Measurements from ENCODE around the gene DCAF10.
"Not testable (repeated sequence)": the region's sequence is repeated elsewhere in the genome, so short reads cannot be mapped to it uniquely, and the experiment has no call there.

DCAF10 gene

DNA sequence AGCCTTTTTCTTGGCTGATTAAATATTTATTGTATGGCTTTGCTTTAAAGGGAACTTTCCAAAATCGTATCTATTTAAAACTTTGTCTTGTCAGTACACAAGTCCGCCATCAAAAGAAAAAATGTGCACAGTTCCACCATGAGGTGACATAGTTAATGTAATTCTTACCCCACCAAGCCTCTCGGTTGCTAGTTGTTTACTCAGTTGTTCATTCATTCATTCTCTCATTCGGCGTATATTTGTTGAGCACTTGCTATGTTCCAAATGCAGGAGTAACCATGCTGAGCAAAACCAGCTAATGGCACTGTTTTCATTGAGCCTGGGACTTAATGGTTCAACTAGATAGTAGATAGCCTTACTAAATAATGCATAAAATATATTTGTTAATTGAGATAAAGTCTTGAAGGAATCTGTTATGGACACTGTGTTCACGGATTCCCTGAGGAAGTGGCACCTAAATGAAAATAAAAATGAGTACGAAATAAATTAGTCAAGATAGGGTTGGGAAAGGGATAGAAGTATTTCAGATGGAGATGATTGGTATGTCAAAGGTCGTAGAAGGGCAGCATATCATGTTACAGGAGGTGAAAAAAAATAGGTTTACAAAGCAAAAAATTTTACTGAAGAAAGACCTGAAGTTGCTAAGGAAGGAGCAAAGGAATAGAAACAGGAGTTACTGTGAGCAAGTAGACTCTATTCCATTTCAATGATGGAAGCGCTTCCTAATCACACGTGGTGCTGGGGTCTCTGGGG is 1.5 kb downstream of the DCAF10 start:
- TF ChIP-seq POLR2AphosphoS5 (IDR thresholded peaks at IDR 0.05; ENCODE audit: borderline replicate concordance, low read depth, low read length) (no peak), EZH2 (IDR thresholded peaks at IDR 0.05) (no peak), FOXP2 (optimal IDR thresholded peaks at IDR 0.05; ENCODE audit: control extremely low read depth, extremely low read length, insufficient read depth) (no peak)
- Histone ChIP-seq H3K9ac (ENCODE audit: insufficient read length) (peak overlapping the region; percentile 93), H3K36me3 (ENCODE audit: insufficient read depth, low read length) (peaks cover 9% of the 10 kb centered on the region), H3K27ac (no peak overlapping the region), H3K9me3 (ENCODE audit: low read depth, low read length) (no peaks in the 10 kb centered on the region), H3K4me3 (peak overlapping the region; percentile 89)
- no peak for DNase-seq (ENCODE audit: low read depth, low spot score)

DNA sequence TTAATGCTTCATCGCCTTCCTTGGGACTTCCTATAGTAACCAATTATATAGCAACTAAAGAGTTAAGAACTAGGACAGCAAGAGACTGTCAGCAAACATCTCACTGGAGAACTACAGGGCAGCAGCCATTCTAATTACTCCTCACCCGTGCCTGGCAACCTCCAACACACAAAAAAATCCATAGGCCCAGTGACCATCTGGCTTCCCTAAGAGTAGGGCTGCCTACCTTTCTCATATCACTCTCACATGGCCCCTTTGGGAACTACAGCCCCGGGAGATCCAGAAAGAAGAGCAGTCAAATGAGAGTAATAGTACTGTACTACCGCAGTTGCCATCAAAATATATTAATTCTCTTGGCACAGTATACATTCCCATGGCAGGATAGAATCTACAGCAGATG is 5.7 kb downstream of the DCAF10 start:
- no peak overlapping the region for H3K9ac ChIP-seq (ENCODE audit: insufficient read length)
- peaks cover 29% of the 10 kb centered on the region for H3K36me3 ChIP-seq (ENCODE audit: insufficient read depth, low read length)
- H3K4me3 ChIP-seq = no peak overlapping the region
- no peak overlapping the region for H3K27ac ChIP-seq
- no peak for TF ChIP-seq POLR2AphosphoS5 (IDR thresholded peaks at IDR 0.05; ENCODE audit: borderline replicate concordance, low read depth, low read length)
- TF ChIP-seq EZH2 (IDR thresholded peaks at IDR 0.05) = no peak
- no peak for TF ChIP-seq FOXP2 (optimal IDR thresholded peaks at IDR 0.05; ENCODE audit: control extremely low read depth, extremely low read length, insufficient read depth)
- H3K9me3 ChIP-seq (ENCODE audit: low read depth, low read length) = no peaks in the 10 kb centered on the region
- DNase-seq (ENCODE audit: low read depth, low spot score) = no peak

DNA sequence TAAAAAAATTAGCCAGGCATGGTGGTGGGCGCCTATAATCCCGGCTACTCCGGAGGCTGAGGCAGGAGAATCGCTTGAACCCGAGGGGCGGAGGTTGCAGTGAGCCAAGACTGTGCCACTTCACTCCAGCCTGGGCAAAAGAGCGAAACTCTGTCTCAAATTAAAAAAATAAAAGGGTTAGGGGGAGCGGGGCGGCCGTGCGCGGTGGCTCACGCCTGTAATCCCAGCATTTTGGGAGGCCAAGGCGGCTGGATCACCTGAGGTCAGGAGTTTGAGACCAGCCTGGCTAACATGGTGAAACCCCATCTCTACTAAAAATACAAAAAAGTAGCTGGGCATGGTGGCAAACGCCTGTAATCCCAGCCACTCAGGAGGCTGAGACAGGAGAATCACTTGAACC is 9.1 kb downstream of the DCAF10 start:
- H3K27ac ChIP-seq; H3K9me3 ChIP-seq (ENCODE audit: low read depth, low read length); DNase-seq (ENCODE audit: low read depth, low spot score); H3K4me3 ChIP-seq; H3K9ac ChIP-seq (ENCODE audit: insufficient read length): not testable (repeated sequence)
- H3K36me3 ChIP-seq (ENCODE audit: insufficient read depth, low read length) = peaks cover 30% of the 10 kb centered on the region

DNA sequence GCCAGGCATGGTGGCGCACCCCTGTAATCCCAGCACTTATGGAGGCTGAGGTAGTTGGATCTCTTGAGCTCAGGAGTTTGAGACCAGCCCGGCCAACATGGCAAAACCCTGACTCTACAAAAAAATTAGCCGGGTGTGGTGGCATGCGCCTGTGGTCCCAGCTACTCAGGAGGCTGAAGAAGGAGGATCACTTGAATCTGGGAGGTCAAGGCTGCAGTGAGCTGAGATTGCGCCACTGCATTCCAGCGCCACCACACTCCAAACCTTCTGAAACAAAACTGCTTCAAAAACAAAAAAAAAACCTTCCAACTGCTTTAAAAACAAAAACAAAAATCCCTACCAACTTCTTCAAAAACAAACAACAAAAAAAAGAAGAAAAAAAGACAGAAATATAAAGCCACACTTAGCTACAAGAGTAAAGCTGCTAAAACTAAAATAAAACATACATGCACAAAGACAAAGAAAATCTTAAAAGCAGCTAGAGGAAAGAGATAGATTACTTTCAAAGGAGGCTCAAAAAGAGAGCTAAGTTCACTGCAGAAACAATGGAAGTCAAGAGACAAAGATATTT is 11.4 kb downstream of the DCAF10 start:
- no peak overlapping the region for H3K9ac ChIP-seq (ENCODE audit: insufficient read length)
- TF ChIP-seq EZH2 (IDR thresholded peaks at IDR 0.05) = no peak
- no peak for TF ChIP-seq FOXP2 (optimal IDR thresholded peaks at IDR 0.05; ENCODE audit: control extremely low read depth, extremely low read length, insufficient read depth)
- no peak for TF ChIP-seq POLR2AphosphoS5 (IDR thresholded peaks at IDR 0.05; ENCODE audit: borderline replicate concordance, low read depth, low read length)
- H3K4me3 ChIP-seq = no peak overlapping the region
- no peak for DNase-seq (ENCODE audit: low read depth, low spot score)
- peak overlapping the region; percentile 79 for H3K27ac ChIP-seq
- peaks cover 30% of the 10 kb centered on the region for H3K36me3 ChIP-seq (ENCODE audit: insufficient read depth, low read length)
- H3K9me3 ChIP-seq (ENCODE audit: low read depth, low read length) = no peaks in the 10 kb centered on the region; the same call in 1 of the 2 replicates

DNA sequence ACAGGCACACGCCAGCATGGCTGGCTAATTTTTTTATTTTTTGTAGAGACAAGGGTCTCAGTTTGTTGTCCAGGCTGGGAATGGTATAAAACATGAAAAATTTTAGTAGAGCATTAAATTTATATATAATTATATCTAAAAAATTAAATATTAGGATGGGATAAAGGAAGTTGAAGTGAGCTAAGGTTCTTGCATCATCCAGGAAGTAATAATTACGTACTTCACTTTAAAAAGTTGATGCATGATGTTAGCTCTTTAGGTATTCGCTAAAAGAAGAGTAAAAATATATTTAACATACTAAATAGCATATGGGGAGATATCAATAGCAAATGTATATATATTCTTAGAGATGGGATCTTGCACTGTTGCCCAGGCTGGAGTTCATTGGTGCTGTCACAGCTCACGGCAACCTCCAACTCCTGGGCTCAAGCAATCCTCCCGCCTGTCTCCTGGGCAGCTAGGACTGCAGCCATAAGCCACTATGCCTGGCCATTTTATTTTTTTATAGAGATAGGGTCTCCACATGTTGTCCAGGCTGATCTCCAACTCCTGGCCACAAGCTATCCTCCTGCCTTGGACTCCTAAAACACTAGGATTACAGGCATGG is 12.3 kb downstream of the DCAF10 start:
- DNase-seq (ENCODE audit: low read depth, low spot score) = no peak
- TF ChIP-seq EZH2 (IDR thresholded peaks at IDR 0.05) (no peak), FOXP2 (optimal IDR thresholded peaks at IDR 0.05; ENCODE audit: control extremely low read depth, extremely low read length, insufficient read depth) (no peak), POLR2AphosphoS5 (IDR thresholded peaks at IDR 0.05; ENCODE audit: borderline replicate concordance, low read depth, low read length) (no peak)
- Histone ChIP-seq H3K9me3 (ENCODE audit: low read depth, low read length) (no peaks in the 10 kb centered on the region; the same call in 1 of the 2 replicates), H3K4me3 (no peak overlapping the region), H3K9ac (ENCODE audit: insufficient read length) (no peak overlapping the region), H3K36me3 (ENCODE audit: insufficient read depth, low read length) (peaks cover 27% of the 10 kb centered on the region), H3K27ac (peak overlapping the region; percentile 79)

DNA sequence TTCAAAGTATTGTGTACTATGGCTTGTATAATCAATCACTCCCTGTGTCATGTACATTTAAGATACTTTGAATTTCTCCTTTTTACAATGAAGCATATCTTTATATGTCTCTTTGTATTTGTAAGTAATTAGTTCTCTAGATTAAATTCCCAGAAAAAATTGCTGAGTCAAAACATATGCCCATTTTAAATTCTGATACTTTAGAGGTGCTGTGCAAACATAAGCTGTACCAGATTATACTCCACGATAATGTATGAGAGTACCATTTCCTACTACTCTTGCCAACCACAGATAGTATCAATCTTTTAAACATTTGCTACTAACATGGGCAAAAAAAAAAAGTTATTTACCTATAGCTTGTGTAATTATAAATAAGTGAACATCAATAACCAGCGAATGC is 18.3 kb downstream of the DCAF10 start:
- Histone ChIP-seq H3K27ac (peak overlapping the region; percentile 16; the same call in 1 of the 2 replicates), H3K9me3 (ENCODE audit: low read depth, low read length) (no peaks in the 10 kb centered on the region), H3K4me3 (no peak overlapping the region), H3K9ac (ENCODE audit: insufficient read length) (no peak overlapping the region), H3K36me3 (ENCODE audit: insufficient read depth, low read length) (peaks cover 37% of the 10 kb centered on the region)
- DNase-seq (ENCODE audit: low read depth, low spot score) = no peak
- TF ChIP-seq EZH2 (IDR thresholded peaks at IDR 0.05) = no peak
- no peak for TF ChIP-seq FOXP2 (optimal IDR thresholded peaks at IDR 0.05; ENCODE audit: control extremely low read depth, extremely low read length, insufficient read depth)
- TF ChIP-seq POLR2AphosphoS5 (IDR thresholded peaks at IDR 0.05; ENCODE audit: borderline replicate concordance, low read depth, low read length) = no peak

DNA sequence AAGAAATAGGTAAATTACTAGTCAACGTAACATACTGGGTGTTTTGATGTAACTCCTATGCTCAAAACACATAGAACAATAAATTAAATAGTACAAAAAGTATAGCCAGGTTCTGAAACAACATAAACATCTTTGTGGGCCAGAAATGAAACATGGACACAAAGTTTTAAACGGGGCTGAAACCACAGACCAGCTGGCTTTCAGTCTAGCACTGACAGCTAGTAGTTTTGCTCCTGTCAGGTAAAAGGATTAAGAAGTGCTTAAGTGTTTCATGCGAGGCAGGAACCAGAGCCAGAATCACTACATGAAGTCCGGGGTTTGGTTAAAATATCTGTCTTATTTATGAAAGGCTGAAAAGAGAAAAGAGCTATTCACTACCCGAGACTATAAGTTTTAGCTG is 19.5 kb downstream of the DCAF10 start:
- TF ChIP-seq EZH2 (IDR thresholded peaks at IDR 0.05) = no peak
- no peak for TF ChIP-seq POLR2AphosphoS5 (IDR thresholded peaks at IDR 0.05; ENCODE audit: borderline replicate concordance, low read depth, low read length)
- TF ChIP-seq FOXP2 (optimal IDR thresholded peaks at IDR 0.05; ENCODE audit: control extremely low read depth, extremely low read length, insufficient read depth) = no peak
- no peak for DNase-seq (ENCODE audit: low read depth, low spot score)
- H3K27ac ChIP-seq = no peak overlapping the region
- H3K9me3 ChIP-seq (ENCODE audit: low read depth, low read length) = no peaks in the 10 kb centered on the region
- no peak overlapping the region for H3K4me3 ChIP-seq
- peaks cover 47% of the 10 kb centered on the region for H3K36me3 ChIP-seq (ENCODE audit: insufficient read depth, low read length)
- H3K9ac ChIP-seq (ENCODE audit: insufficient read length) = no peak overlapping the region

DNA sequence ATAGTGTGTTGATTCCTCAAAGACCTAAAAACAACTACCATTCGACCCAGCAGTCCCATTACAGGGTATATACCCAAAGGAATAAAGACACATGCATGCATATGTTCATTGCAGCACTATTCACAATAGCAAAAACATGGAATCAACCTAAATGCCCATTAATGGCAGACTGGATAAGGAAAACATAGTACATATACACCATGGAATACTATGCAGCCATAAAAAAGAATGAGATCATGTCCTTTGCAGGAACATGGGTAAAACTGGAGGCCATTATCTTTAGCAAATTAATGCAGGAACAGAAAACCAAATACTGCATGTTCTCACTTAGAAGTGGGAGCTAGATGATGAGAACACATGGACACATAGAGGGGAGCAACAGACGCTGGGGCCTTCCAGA is 24.6 kb downstream of the DCAF10 start:
- not testable (repeated sequence) for H3K9me3 ChIP-seq (ENCODE audit: low read depth, low read length); H3K4me3 ChIP-seq; H3K9ac ChIP-seq (ENCODE audit: insufficient read length); DNase-seq (ENCODE audit: low read depth, low spot score); H3K27ac ChIP-seq
- H3K36me3 ChIP-seq (ENCODE audit: insufficient read depth, low read length) = peaks cover 62% of the 10 kb centered on the region

All from SK-N-MC (cell line).